ENCODE measurements around the gene CLDN16. TPM values are rescaled to one million over a fixed set of nuclear protein-coding genes. Genes with fewer than 3 reads are reported as not detected.

The CLDN16 gene
- total RNA-seq, 1 experiment from 2014 or later = not detected

GRCh38 chr3:190436331-190436730, 48.4 kb downstream of the CLDN16 start:
- H3K79me2 ChIP-seq (ENCODE audit: insufficient read depth, low read length) = no peaks in the 10 kb centered on the region
- ATAC-seq (no peak), DNase-seq (ENCODE audit: low read depth, low spot score) (no peak)
- H3K36me3 ChIP-seq (ENCODE audit: control insufficient read depth in 1 of 2, insufficient read depth in 2 of 2, low read length in 2 of 2) = no peaks in the 10 kb centered on the region
- no peak overlapping the region for H3K27ac ChIP-seq (ENCODE audit: low read depth, low read length)
- no peaks in the 10 kb centered on the region for H3K9me2 ChIP-seq (ENCODE audit: insufficient read depth)
- intact Hi-C loops (cut with micrococcal nuclease) = no loop called here
- no peak overlapping the region for H3K9ac ChIP-seq (ENCODE audit: low read length)
- no TSS peak for BruUV-seq (replicated peaks)
- H3K4me3 ChIP-seq (replicated peaks in 1 of 2; ENCODE audit: low read depth in 1 of 2, low read length in 2 of 2) = no peak overlapping the region
- no peaks in the 10 kb centered on the region for H3K27me3 ChIP-seq (ENCODE audit: insufficient read depth, low read length)
- H4K20me1 ChIP-seq (ENCODE audit: insufficient read depth) = no peaks in the 10 kb centered on the region
- ChIA-PET POLR2A (no interaction called here), CTCF (no interaction called here), RAD21 (ENCODE audit: low non-redundant PET in 1 of 2, low total read pairs in 2 of 2, uncharacterized antibody in 2 of 2, unreplicated experiment in 2 of 2) (no interaction called here)
- H3K9me3 ChIP-seq (ENCODE audit: control insufficient read depth in 1 of 2, insufficient read depth in 1 of 2, low read depth in 1 of 2, low read length in 2 of 2) = no peaks in the 10 kb centered on the region
- no peak overlapping the region for H2AFZ ChIP-seq (ENCODE audit: low read depth, low read length, poor library complexity, severe bottlenecking)
- TF ChIP-seq FOSL1 (IDR thresholded peaks at IDR 0.05; ENCODE audit: low read depth) = no peak
- TF ChIP-seq ZNF274 (IDR thresholded peaks at IDR 0.05; ENCODE audit: low read depth, low read length) = no peak
- no peak for TF ChIP-seq POLR2AphosphoS5 (IDR thresholded peaks at IDR 0.05; ENCODE audit: low read depth, low read length)
- TF ChIP-seq, protein P1, sequence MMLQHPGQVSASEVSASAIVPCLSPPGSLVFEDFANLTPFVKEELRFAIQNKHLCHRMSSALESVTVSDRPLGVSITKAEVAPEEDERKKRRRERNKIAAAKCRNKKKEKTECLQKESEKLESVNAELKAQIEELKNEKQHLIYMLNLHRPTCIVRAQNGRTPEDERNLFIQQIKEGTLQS (IDR thresholded peaks at IDR 0.05) = no peak
- TF ChIP-seq ZFX (IDR thresholded peaks at IDR 0.05) = no peak
- TF ChIP-seq, protein P2, sequence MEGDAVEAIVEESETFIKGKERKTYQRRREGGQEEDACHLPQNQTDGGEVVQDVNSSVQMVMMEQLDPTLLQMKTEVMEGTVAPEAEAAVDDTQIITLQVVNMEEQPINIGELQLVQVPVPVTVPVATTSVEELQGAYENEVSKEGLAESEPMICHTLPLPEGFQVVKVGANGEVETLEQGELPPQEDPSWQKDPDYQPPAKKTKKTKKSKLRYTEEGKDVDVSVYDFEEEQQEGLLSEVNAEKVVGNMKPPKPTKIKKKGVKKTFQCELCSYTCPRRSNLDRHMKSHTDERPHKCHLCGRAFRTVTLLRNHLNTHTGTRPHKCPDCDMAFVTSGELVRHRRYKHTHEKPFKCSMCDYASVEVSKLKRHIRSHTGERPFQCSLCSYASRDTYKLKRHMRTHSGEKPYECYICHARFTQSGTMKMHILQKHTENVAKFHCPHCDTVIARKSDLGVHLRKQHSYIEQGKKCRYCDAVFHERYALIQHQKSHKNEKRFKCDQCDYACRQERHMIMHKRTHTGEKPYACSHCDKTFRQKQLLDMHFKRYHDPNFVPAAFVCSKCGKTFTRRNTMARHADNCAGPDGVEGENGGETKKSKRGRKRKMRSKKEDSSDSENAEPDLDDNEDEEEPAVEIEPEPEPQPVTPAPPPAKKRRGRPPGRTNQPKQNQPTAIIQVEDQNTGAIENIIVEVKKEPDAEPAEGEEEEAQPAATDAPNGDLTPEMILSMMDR (IDR thresholded peaks at IDR 0.05 in 2 of 3, conservative IDR thresholded peaks at IDR 0.05 in 1 of 3; ENCODE audit: borderline replicate concordance in 1 of 3, insufficient read depth in 1 of 3, low read depth in 2 of 3, low read length in 2 of 3) = no peak
- TF ChIP-seq MAX (IDR thresholded peaks at IDR 0.05) = no peak
- no peak for TF ChIP-seq EZH2phosphoT487 (IDR thresholded peaks at IDR 0.05; ENCODE audit: borderline replicate concordance)
- no peak for TF ChIP-seq TCF7L2 (IDR thresholded peaks at IDR 0.05; ENCODE audit: borderline replicate concordance, extremely low read depth, insufficient read depth, insufficient read length)
- H3K4me1 ChIP-seq (ENCODE audit: control insufficient read depth in 1 of 2, insufficient read depth in 2 of 2, low read length in 2 of 2) = no peaks in the 10 kb centered on the region
- no peak overlapping the region for H3K4me2 ChIP-seq (ENCODE audit: low read length)

Measured in HCT116 (cell line).